ENCODE data around the gene WDR46.

DNA sequence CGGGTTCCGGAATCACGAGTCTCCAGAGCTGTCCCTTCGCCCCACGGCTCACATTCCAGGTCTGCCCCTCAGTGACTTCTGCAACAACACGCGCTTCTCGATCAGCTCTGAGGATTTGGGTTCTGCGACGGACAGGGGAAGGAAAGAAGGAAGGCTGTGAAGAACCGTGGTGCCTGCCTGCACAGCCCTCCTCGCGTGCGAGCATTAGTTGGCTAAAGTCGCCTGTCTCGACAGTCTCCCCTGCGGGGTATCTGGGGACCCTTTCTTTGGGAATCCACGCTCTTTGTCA, 40.5 kb downstream of the WDR46 start:
- TF ChIP-seq EZH2 (IDR thresholded peaks at IDR 0.05; ENCODE audit: borderline replicate concordance, low read length): no peak
- TF ChIP-seq, protein P1, sequence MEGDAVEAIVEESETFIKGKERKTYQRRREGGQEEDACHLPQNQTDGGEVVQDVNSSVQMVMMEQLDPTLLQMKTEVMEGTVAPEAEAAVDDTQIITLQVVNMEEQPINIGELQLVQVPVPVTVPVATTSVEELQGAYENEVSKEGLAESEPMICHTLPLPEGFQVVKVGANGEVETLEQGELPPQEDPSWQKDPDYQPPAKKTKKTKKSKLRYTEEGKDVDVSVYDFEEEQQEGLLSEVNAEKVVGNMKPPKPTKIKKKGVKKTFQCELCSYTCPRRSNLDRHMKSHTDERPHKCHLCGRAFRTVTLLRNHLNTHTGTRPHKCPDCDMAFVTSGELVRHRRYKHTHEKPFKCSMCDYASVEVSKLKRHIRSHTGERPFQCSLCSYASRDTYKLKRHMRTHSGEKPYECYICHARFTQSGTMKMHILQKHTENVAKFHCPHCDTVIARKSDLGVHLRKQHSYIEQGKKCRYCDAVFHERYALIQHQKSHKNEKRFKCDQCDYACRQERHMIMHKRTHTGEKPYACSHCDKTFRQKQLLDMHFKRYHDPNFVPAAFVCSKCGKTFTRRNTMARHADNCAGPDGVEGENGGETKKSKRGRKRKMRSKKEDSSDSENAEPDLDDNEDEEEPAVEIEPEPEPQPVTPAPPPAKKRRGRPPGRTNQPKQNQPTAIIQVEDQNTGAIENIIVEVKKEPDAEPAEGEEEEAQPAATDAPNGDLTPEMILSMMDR (IDR thresholded peaks at IDR 0.05; ENCODE audit: low read length): peak; percentile 17; the same call in 1 of the 2 replicates
